Left ventricle myocardium inferior (tissue), 1 donor: ENCODE data around the gene RWDD3. TPM values are rescaled to one million over a fixed set of nuclear protein-coding genes. Genes with fewer than 3 reads are reported as not detected.

Experiments
- DNase-seq: peaks from one replicate; pipeline ENCODE4 v3.0.0-alpha.2; 2020
- H3K27ac ChIP-seq: fragments of 200-600 bp; replicated peaks from 2 replicates; pipeline ENCODE4 v1.8.0; 2021
- H3K27me3 ChIP-seq: fragments of 200-600 bp; 2 replicates; pipeline ENCODE4 v1.8.0; 2021; ENCODE audit warnings: low read depth
- H3K36me3 ChIP-seq: fragments of 200-600 bp; 2 replicates; pipeline ENCODE4 v1.8.0; 2021
- H3K4me1 ChIP-seq: fragments of 200-600 bp; 2 replicates; pipeline ENCODE4 v1.8.0; 2021
- H3K4me3 ChIP-seq: fragments of 200-600 bp; 2 replicates; pipeline ENCODE4 v1.8.0; 2021; ENCODE audit warnings: mild to moderate bottlenecking, moderate library complexity
- H3K9me3 ChIP-seq: fragments of 200-600 bp; replicated peaks from 2 replicates; pipeline ENCODE4 v1.8.0; 2021
- CTCF ChIP-seq: fragments of 200-600 bp; IDR thresholded peaks from 2 replicates; pipeline ENCODE4 v1.8.0; 2021; ENCODE audit warnings: antibody characterized with exemption, mild to moderate bottlenecking, borderline replicate concordance
- intact Hi-C: fragments of 100-400 bp; cut with micrococcal nuclease; formaldehyde crosslinking; loops from one replicate; pipeline ENCODE4 v1.11.0; 2022
- total RNA-seq: library from RNA; stranded (reverse); fragmentation: NEBNext Ultra II Directional; extraction: Animal tissue kit (Norgen Biotek cat#: 25700); gene quantifications from one replicate; pipeline ENCODE4 v1.2.1, GENCODE V29; 2021
- donor health status: DM: no; HTN: yes; CAD: no; lungs with severe emphysema.

RWDD3 gene
- total RNA-seq, 1 donor from 2014 or later = 19.4 TPM

GRCh38 chr1:95287825-95288224 is 53.8 kb downstream of the RWDD3 start:
- Histone ChIP-seq H3K4me3 (no peak overlapping the region), H3K4me1 (no peaks in the 10 kb centered on the region), H3K27ac (no peak overlapping the region), H3K27me3 (no peaks in the 10 kb centered on the region), H3K9me3 (no peaks in the 10 kb centered on the region), H3K36me3 (no peaks in the 10 kb centered on the region)
- DNase-seq = no peak
- intact Hi-C loops = no loop called here
- TF ChIP-seq CTCF = no peak

Other genes with a start within 250 kb of the RWDD3 start
- gene ALG14, start 161.3 kb upstream of the RWDD3 start, total RNA-seq = 2.6 TPM
- 75.7 TPM for gene TLCD4, start 116.9 kb upstream of the RWDD3 start, total RNA-seq